Measurements from ENCODE around the gene CACNA2D1. TPM values are rescaled to one million over a fixed set of nuclear protein-coding genes. Genes with fewer than 3 reads are reported as not detected.
"Not testable (repeated sequence)": the region's sequence is repeated elsewhere in the genome, so short reads cannot be mapped to it uniquely, and the experiment has no call there.

Gene CACNA2D1
- polyA plus RNA-seq, 4 donors = 21.2 to 31.9 (median 22.7) TPM

DNA sequence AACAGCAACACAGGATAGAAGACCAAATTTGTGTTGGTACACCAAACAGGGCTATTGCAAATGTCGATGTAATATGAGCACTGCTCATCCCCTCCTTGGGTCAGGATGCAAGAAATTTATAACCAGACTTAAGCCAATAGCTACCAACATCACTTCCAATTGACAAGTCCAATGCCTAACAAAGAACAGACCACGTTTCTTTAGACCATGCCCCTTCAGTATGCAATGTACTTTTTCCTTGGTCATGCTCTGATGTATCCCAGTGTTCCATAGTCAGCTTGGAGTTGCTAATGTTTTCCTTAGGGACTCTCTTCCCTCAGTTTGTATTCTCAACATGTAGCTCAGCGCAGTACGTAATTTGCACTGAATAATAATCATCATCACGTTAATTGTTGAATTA is 7.8 kb downstream of the CACNA2D1 start:
- DNase-seq (ENCODE audit: low read depth in 4 of 4, low spot score in 2 of 4) = no peak

DNA sequence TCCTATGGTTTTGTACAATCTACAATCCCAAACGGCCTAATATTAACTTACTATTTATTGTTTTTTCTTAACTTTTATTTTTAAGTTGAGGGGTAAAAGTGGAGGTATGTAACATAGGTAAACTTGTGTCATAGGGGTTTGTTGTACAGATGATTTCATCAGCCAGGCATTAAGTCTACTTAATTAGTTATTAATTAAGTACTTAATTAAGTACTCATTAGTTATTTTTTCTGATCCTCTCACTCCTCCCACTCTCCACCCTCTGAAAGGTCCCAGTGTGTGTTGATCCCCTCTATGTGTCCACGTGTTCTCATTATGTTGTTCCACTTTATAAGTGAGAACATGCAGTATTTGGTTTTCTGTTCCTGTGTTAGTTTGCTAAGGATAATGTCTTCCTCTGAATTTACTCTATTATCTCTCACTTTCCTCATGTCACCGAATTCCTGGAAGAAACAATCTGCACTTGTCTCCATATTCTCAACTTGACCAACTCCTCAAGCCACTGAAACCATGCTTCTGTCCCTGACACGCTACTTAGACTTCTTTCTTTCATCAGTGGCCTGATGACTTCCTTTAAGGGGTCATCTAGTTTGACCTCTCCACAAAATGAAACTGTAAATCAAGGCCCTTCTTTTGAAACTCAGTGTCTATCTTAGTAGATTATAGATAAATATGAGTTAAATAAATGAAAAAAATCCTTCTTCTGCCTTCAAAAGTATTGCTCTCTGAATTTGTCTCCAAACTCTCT is 9.1 kb downstream of the CACNA2D1 start:
- DNase-seq (ENCODE audit: low read depth in 4 of 4, low spot score in 2 of 4) = no peak

DNA sequence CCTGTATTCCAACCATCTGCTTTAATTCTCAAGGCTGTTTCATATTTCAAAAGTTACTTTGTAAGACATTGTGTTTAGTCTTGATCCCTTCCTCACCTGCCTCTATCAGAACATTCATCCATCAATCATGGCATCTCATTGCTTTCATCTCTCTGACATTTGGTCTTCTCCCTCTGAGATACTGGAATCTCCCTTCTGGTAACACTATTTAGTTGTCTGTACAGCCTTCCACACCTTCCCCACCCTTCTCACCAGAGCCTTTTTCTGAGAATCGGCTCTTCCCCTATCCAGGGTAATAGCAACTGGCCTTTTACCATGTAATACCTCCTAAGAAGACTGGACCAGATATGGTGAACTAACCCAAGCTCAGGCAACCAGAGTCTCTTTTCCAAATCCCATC is 10.1 kb downstream of the CACNA2D1 start:
- DNase-seq (ENCODE audit: low read depth in 4 of 4, low spot score in 2 of 4) = no peak

DNA sequence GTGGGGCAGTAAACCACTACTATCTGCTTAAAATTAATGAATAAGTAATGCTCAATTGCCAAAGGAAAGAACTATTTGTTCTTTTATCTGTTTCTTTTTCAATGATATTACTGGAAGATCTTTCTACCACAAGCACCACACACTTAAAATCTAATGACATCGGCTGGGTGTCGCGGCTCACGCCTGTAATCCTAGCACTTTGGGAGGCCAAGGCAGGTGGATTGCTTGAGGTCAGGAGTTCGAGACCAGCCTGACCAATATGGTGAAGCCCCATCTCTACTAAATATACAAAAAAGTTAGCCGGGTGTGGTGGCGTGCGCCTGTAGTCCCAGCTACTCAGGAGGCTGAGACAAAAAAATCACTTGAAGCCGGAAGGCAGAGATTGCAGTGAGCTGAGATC is 10.8 kb downstream of the CACNA2D1 start:
- not testable (repeated sequence) for DNase-seq (ENCODE audit: low read depth in 4 of 4, low spot score in 2 of 4)

DNA sequence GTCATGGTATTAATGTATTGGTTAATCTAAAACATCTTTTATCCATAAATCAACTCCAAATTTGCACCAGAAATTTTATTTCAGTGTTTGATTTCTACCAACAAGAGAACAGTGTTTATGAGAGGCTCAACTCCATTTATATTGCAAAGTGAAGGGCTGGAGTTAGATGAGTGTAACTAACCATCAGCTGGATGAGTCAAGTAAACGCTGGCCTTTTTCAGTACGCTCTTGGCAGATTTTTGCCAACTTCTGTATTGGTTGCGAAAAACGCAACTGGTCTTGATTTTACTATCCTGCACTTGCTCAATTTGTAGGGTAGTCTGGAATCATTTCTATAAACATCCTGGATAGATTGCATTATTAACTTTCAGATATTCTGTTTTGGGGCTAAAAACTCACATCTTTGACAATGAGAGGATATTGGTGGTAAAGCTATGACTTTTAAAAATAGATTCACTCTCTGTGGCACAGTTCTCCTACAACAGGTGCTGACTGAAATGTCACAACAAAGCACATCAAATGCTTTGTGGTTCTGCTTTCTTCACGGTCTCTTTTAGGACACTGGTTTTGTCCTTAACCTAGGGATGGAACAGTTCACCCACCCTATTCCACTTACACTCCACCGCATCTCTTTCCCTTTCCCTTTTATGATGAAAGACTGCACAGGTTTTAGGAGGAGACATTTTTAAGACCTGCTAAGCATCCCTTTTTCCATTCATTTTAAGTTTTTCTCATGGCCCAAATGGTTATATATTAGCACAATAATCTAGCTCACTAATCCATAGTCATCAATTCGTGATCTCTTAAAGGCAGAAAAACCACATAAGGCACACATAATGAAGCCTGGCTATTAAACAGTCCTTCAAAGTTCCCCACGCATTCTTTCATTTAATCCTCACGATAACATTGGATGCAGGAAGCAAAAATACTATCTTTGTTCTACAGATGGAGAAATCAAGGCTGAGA is 12.8 kb downstream of the CACNA2D1 start:
- DNase-seq (ENCODE audit: low read depth in 4 of 4, low spot score in 2 of 4) = no peak

DNA sequence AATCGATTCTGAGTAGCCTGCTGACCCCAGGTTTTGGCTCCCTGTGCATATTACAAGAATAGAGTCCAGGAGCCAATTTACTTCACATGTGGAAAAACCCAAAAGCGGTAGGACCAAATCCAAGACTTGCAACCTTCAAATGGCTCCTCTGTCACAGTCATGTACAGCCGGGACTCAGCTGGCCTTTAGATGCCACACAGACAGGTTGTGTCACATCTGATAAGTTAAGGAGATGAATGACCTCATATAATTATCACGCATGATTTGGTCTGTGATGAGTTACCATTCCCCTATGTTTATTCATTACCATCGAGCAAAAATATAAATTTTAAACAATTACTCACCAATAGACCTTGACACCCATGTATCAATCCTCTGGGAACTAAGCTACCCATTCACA is 14.2 kb downstream of the CACNA2D1 start:
- DNase-seq (ENCODE audit: low read depth in 4 of 4, low spot score in 2 of 4) = no peak

DNA sequence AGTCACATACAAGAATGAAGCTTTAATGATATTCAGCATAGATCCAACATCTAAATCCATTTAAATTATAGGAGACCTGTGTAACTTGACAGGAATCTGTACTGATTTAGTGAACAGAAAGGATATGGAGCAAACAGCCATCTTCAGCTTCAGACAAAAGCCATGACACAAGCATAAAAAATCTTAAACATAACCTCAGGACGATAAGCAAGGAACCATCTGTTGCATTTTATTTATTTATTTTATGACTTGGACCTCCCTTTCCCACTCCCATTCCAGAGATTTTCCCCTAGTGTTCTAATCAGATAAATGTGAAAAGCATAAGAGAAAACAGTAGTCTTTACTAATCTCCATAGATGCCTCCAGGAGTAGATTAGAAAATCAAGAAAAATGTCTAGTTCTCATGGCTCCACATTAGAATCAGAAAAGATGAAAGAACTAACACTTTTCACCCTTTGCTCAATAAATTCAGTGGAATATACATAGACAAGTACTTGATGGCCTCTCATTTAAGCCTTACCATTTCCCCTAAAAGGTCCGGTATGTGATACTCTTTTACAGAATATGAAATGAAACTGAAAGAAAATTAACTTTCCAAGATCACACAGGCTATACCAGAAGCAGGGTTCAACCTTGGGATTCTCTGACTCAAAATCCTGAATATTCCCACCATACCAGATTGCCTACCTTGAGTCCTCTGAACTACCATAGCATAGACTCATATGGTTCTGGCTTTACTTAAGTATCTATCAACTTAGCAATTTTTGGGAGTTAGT is 15.2 kb downstream of the CACNA2D1 start:
- DNase-seq (ENCODE audit: low read depth in 4 of 4, low spot score in 2 of 4) = no peak

DNA sequence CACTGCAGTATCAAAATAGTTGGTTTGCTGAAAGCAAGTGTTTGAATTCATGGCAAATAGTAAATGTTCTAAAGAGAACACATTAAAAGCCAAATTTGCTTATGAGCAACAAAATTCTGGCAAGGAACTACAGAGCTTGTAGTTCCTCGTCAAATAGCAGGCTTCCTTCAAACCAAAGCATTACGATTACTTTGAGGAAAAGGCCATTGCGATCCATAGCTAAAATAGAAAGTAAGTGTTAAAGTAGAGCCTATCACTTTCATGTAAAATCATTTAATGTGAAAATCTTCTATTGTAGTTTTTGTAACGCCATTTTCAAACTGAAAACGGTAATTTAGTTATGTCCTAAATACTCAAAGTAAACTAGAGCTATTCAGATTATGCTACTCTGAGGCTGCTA is 20.1 kb downstream of the CACNA2D1 start:
- DNase-seq (ENCODE audit: low read depth in 4 of 4, low spot score in 2 of 4) = no peak

DNA sequence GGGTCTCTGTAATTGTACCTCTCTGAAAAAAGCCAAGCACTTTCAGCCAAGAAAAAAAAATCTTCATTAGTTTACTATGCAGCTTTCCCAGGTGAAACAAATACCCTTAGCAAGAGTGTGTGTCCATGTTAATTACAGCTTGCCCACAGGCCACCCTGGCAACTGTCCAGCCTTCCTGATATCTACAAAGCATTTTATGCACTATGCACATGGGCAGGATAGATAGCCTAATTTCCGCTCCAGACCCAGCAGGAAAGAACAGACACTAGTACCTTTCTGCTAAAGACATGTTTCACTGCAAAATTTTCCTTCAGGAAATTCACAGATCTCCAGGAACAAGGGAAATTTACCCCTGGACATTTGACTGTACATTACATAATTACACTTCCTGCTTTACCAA is 24.4 kb downstream of the CACNA2D1 start:
- DNase-seq (ENCODE audit: low read depth in 4 of 4, low spot score in 2 of 4) = no peak

DNA sequence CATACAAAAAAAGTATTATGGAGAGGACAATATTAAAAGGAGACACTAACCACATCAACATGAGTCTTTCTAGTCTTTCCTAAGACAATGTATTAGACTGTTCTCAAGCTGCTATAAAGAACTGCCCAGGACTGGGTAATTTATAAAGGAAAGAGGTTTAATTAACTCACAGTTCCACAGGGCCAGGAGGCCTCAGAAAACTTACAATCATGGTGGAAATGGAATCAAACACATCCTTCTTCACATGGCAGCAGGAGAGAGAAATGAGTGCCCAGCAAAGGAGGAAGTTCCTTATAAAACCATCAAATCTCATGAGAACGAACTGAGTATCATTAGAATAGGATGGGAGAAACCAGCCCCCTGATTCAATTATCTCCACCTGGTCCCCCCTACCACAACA is 25.7 kb downstream of the CACNA2D1 start:
- no peak for DNase-seq (ENCODE audit: low read depth in 4 of 4, low spot score in 2 of 4)

DNA sequence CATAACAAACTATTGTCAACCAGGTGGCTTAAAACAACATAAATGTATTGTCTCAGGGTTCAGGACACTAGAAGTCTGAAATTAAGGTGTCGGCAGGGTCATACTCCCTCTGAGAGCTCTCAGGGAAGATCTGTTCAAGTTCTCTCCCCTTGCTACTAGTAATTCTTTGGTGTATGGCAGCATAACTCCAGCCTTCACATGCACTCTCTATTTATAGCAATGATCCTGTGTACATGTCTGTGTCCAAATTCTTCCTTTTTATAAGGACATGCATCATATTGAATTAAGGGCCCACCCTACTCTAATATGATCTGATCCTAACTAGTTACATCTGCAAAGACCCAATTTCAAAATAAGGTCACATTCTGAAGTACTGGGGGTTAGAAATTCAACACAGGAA is 27.2 kb downstream of the CACNA2D1 start:
- no peak for DNase-seq (ENCODE audit: low read depth in 4 of 4, low spot score in 2 of 4)

DNA sequence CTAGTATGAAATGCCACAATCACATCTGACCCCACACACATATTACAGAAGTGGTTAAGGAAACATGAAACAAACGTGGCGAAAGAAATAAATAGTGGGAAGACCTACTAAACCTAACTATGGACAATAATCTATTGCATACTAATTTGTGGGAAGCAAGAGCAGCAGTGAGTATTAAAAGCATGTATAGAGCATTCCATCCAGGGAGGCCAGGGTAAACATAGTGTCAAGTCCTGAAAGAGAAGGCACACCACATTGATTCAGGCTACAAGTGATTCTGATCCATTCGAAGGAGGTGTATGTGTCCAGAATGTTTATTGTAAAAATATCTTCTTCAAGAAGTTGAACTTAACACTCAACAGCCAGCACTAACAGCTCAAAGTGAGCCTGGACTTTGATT is 29.2 kb downstream of the CACNA2D1 start:
- DNase-seq (ENCODE audit: low read depth in 4 of 4, low spot score in 2 of 4) = no peak

DNA sequence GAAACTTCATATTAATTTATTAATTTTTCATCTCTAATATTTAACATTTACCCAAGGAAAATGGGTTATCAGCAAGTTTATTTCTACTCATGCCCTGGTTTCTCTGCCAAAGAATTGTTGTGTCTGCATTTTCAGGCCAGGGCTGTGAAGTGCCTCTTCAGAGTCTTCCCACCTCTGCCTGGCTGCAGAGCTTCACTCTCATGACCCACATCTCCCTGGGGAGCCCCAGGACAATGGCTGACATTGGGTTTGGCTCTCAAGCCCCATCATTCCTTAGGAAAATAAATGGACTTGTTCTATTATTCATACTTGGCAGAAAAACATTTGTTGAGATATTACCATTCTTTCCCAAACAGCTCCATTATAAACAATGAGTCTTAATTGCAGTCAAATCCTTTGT is 30.3 kb downstream of the CACNA2D1 start:
- DNase-seq (ENCODE audit: low read depth in 4 of 4, low spot score in 2 of 4) = no peak

DNA sequence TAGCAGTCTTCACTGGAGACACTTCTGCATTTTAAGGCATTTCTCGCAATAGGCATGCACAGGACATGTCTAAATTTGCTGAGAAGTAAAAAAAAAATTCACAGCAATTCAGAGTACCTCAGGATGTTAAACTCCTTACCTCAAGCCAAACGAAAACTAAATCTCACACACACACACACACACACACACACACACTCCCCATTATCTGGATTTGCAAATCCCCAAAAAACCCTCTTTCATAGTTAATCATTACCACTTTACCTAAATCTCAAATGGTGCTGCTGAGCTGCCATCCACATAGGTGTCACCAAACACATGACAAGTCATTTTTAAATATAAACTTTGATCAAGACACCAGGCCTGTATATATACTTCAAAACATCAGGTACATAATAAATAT is 31.8 kb downstream of the CACNA2D1 start:
- no peak for DNase-seq (ENCODE audit: low read depth in 4 of 4, low spot score in 2 of 4)

DNA sequence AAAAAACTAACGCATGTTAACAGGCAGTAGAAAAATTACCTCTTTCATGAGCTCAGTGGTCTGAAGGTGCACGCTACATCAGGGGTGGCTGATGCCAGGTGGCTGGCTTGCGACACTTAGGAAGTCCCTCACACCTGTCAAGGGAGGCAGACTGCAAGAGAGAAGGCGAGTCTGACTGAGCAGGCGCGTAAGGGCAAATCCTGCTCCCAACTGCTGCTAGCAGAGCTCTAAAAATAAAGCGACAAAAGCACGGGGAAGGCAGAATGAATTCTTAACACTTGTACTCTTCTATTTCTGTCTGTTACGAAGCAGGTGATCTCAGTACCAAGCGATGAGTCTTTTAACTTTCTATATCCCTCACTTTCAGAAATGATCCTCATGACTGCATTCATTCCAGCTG is 33.1 kb downstream of the CACNA2D1 start:
- no peak for DNase-seq (ENCODE audit: low read depth in 4 of 4, low spot score in 2 of 4)

DNA sequence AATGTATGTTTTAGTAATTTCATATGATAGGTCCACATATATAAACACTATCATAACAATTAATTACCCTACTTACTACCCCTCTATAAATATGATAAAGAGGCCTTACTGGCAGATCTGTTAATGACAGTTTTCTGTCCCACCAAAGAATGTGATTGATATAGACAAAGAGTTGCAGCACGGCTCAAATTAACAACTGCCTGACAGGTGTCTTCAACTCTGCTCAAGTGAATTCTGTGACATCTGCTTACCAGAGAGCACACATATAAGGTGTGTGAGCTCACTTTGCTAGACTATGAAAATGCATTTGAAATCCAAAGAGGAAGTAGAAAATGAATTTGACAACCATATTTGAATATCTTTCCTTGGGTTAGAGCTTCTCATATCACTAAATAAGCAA is 36.6 kb downstream of the CACNA2D1 start:
- DNase-seq (ENCODE audit: low read depth in 4 of 4, low spot score in 2 of 4) = no peak

DNA sequence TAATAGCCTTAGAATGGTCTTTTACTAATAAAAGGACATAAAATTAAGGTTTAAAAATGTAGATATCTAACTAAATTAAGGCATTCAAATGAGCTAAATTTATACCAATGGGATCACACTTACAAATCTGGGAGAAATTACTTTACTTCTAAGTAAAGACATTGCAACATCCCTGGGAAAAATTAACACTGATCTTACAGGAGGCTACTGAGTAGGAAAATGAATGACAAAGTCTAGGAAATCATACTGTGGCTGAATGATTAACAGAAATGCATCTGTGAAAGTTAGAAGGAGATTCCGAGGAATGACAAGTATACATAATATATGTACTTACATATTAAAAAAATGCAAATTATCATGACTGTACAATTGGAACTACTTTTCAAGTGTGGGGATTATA is 38.3 kb downstream of the CACNA2D1 start:
- DNase-seq (ENCODE audit: low read depth in 4 of 4, low spot score in 2 of 4) = no peak

DNA sequence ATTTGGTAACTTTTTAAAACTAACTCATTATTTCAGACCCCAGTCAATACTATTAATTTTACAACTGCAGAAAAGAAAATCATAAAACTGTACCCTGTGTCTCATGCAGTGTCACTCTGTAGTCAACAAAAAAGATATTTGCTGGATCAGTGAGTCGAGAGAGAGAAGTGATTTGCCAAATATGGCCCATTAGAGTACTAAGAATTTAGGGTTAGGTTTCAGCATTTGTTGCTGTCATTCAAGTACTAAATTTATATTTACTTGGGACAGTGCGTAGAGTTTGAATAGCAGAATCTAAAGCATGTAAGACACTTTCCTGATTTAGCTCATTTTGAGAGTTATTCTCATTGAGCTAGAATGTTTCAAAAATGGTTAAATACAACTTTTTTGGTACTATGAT is 38.9 kb downstream of the CACNA2D1 start:
- DNase-seq (ENCODE audit: low read depth in 4 of 4, low spot score in 2 of 4) = no peak

DNA sequence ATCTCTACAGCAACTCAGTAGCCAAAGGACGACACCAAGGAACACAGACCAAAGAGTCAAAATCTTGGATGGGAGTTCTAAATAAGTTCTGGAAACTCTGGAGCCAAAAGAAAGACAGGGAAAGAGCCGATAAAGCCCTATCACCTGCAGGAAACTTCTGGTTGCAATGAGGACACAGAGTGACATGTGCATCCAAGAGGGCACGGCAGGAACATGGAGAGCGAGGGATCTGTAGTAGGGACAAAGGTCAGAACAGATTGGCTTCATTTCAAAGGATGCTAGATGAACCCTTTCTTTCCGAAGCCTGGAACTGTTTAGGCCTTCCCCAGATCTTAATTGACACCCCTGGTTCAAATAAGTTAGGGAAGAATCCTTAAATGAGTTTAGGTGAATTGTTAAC is 39.5 kb downstream of the CACNA2D1 start:
- DNase-seq (ENCODE audit: low read depth in 4 of 4, low spot score in 2 of 4) = no peak

DNA sequence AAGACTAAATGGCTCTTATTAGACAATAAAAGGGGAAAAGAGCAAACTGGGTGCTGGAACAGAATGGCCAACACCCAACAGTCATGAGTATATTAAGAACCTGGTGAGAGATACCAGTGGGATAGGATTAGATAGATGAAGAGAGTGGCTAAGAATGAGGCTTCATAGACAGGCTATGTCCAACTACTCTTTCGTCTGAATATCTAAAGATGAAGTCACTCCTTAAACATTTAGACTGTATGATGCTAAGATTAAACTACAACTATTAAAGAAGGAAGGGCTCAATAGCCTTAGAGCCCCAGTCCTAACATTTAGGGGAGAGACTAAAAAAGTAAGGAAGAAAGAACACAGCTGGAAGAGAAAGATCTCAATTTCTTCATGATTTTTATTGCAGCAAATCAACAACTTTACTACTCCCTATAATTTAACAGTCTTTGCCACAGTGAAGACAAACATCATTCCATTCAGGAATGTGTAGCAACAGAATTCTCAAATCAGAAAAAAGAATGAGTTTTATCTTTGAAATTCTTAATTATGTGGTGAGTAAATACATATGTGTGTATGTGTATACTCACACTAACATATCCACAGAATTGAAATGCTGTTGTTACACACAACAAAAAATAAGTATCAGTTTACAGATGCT is 45.6 kb downstream of the CACNA2D1 start:
- no peak for DNase-seq (ENCODE audit: low read depth in 4 of 4, low spot score in 2 of 4)

DNA sequence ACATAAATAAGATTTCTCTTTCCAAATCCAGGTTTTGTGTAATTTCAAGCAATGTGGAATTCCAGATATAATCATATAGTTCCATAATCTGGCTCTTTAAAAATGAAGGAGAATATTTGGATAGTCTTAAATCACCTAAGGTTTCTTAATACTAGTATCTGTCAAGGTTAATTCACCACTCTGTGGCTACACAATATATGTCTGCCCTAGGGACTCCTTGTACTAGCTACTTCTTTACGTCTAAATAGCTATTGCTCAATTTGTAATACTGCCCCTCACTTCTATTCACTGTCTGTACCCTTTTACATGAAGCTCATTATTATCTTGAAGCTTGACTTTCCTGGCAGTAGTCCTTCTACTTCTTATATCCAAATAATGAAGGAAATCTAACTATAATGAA is 47.2 kb downstream of the CACNA2D1 start:
- DNase-seq (ENCODE audit: low read depth in 4 of 4, low spot score in 2 of 4) = no peak
